Measurements from ENCODE around the gene EXD3.

DNA sequence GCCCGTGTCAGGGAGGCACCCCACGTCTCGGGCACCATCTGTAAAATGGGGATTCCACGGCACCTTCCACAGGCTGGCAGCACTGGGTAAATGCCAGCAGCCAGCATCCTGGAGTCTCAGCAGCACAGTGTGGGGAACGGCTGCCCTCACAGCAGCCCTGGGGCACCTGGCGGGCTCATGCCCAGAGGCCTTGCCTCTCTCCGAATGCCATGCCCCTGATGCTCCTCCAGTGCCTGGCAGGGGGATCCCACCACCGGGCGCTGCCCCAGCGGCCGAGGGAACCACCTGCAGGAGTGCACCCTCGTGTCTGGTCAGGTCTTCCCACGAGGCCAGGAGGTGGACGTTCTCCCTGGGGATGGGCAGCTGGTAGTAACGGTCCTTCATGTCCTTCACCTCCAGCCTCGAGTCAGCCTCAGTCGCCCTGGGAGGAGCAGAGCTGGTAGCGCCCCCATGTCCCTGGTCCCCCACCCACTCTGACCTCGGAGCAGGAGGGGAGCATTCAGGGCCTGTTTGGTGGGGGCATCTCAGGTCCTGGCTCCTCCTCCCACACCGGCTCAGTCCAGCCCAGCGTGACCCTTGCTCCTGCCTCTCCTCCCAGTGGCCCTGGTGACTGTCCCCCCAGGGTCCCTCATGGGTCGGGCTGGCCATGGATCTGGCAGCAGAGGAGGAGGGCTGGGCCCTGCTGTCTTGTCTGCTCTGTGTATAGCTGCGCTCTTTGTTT is 71.0 kb downstream of the EXD3 start:
- TF ChIP-seq, protein P1, sequence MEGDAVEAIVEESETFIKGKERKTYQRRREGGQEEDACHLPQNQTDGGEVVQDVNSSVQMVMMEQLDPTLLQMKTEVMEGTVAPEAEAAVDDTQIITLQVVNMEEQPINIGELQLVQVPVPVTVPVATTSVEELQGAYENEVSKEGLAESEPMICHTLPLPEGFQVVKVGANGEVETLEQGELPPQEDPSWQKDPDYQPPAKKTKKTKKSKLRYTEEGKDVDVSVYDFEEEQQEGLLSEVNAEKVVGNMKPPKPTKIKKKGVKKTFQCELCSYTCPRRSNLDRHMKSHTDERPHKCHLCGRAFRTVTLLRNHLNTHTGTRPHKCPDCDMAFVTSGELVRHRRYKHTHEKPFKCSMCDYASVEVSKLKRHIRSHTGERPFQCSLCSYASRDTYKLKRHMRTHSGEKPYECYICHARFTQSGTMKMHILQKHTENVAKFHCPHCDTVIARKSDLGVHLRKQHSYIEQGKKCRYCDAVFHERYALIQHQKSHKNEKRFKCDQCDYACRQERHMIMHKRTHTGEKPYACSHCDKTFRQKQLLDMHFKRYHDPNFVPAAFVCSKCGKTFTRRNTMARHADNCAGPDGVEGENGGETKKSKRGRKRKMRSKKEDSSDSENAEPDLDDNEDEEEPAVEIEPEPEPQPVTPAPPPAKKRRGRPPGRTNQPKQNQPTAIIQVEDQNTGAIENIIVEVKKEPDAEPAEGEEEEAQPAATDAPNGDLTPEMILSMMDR (conservative IDR thresholded peaks at IDR 0.05 in 1 of 2, IDR thresholded peaks at IDR 0.05 in 1 of 2; ENCODE audit: low read depth in 1 of 2, low read length in 2 of 2) = no peak
- TF ChIP-seq EZH2 (IDR thresholded peaks at IDR 0.05; ENCODE audit: low read length, missing control alignments) = no peak
